Measurements from ENCODE around the gene KCNJ3.

DNA sequence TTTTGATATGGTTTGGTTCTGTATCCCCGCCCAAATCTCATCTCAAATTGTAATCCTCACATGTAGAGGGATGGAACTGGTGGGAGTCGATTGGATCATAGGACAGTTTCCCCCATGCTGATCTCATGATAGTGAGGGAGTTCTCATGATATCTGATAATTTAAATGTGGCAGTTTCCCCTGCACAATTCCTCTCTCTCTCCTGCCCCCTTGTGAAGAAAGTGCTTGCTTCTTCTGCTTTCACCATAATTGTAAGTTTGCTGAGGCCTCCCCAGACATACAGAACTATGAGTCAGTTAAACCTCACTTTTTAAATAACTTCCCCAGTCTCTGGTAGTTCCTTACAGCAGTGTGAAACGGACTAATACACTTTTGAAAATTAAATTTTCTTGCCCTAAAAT is 12.3 kb upstream of the KCNJ3 start:
- TF ChIP-seq, protein P1, sequence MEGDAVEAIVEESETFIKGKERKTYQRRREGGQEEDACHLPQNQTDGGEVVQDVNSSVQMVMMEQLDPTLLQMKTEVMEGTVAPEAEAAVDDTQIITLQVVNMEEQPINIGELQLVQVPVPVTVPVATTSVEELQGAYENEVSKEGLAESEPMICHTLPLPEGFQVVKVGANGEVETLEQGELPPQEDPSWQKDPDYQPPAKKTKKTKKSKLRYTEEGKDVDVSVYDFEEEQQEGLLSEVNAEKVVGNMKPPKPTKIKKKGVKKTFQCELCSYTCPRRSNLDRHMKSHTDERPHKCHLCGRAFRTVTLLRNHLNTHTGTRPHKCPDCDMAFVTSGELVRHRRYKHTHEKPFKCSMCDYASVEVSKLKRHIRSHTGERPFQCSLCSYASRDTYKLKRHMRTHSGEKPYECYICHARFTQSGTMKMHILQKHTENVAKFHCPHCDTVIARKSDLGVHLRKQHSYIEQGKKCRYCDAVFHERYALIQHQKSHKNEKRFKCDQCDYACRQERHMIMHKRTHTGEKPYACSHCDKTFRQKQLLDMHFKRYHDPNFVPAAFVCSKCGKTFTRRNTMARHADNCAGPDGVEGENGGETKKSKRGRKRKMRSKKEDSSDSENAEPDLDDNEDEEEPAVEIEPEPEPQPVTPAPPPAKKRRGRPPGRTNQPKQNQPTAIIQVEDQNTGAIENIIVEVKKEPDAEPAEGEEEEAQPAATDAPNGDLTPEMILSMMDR (IDR thresholded peaks at IDR 0.05), result peak in 2 of 4 donors; percentile 20 to 35
- no peak for TF ChIP-seq POLR2A (IDR thresholded peaks at IDR 0.05)
